HepG2 (cell line): Measurements from ENCODE around the gene RNF126. TPM values are rescaled to one million over a fixed set of nuclear protein-coding genes. Genes with fewer than 3 reads are reported as not detected.

Experiments used
- ATAD3A ChIP-seq: sonication (generic); formaldehyde crosslinking; IDR thresholded peaks from 2 replicates; pipeline ENCODE4 v1.4.0; 2020; ENCODE audit warnings: missing genetic modification reagents
- CBX1 ChIP-seq: IDR thresholded peaks from one replicate; pipeline ENCODE4 v1.6.1; 2016; ENCODE audit warnings: antibody characterized with exemption, low read depth
- DRAP1 ChIP-seq: IDR thresholded peaks from 2 replicates; pipeline ENCODE4 v1.6.1; 2016; ENCODE audit warnings: missing genetic modification reagents, missing compliant biosample characterization
- HNF4A ChIP-seq: sonication (generic); formaldehyde crosslinking; IDR thresholded peaks from 2 replicates; pipeline ENCODE4 v1.4.0; 2020; ENCODE audit warnings: missing genetic modification reagents
- ISX ChIP-seq: sonication (generic); formaldehyde crosslinking; conservative IDR thresholded peaks from 2 replicates; pipeline ENCODE4 v1.5.0; 2020; ENCODE audit warnings: missing genetic modification reagents
- KDM6A ChIP-seq: IDR thresholded peaks from 2 replicates; pipeline ENCODE4 v1.6.1; 2016; ENCODE audit warnings: low read depth
- NCOA2 ChIP-seq: sonication (generic); formaldehyde crosslinking; IDR thresholded peaks from 2 replicates; pipeline ENCODE4 v1.8.0; 2022; ENCODE audit warnings: inconsistent platforms
- SRSF1 ChIP-seq: fragments of 200-400 bp; formaldehyde crosslinking; optimal IDR thresholded peaks from 2 replicates; pipeline ENCODE3; 2017; ENCODE audit warnings: mild to moderate bottlenecking, low read depth, low read length, moderate library complexity
- TOE1 ChIP-seq: sonication (generic); formaldehyde crosslinking; IDR thresholded peaks from 2 replicates; pipeline ENCODE4 v1.4.0; 2020; ENCODE audit warnings: mild to moderate bottlenecking, missing genetic modification reagents
- ZBTB8A ChIP-seq: sonication (generic); formaldehyde crosslinking; IDR thresholded peaks from 2 replicates; pipeline ENCODE4 v1.4.0; 2020; ENCODE audit warnings: mild to moderate bottlenecking, low read depth, missing genetic modification reagents, borderline replicate concordance
- ZNF230 ChIP-seq: sonication (generic); formaldehyde crosslinking; IDR thresholded peaks from 2 replicates; pipeline ENCODE4 v1.4.0; 2020; ENCODE audit warnings: mild to moderate bottlenecking, missing genetic modification reagents
- ZNF232 ChIP-seq: sonication (generic); formaldehyde crosslinking; IDR thresholded peaks from 2 replicates; pipeline ENCODE4 v1.4.0; 2020; ENCODE audit warnings: missing genetic modification reagents, borderline replicate concordance
- ZNF253 ChIP-seq: sonication (generic); formaldehyde crosslinking; IDR thresholded peaks from 2 replicates; pipeline ENCODE4 v1.8.0; 2022; ENCODE audit warnings: mild to moderate bottlenecking, missing genetic modification reagents, borderline replicate concordance
- ZNF567 ChIP-seq: sonication (generic); formaldehyde crosslinking; IDR thresholded peaks from 2 replicates; pipeline ENCODE4 v1.8.1; 2023; ENCODE audit warnings: mild to moderate bottlenecking, missing genetic modification reagents, borderline replicate concordance
- ZNF660 ChIP-seq: sonication (generic); formaldehyde crosslinking; IDR thresholded peaks from 2 replicates; pipeline ENCODE4 v1.5.1; 2020; ENCODE audit warnings: mild to moderate bottlenecking, low read depth, missing genetic modification reagents, borderline replicate concordance
- ZNF670 ChIP-seq: sonication (generic); formaldehyde crosslinking; IDR thresholded peaks from 2 replicates; pipeline ENCODE4 v1.8.0; 2022; ENCODE audit warnings: mild to moderate bottlenecking, missing genetic modification reagents, borderline replicate concordance
- ZNF7 ChIP-seq: IDR thresholded peaks from 2 replicates; pipeline ENCODE4 v1.6.1; 2016; ENCODE audit warnings: missing biosample characterization, missing genetic modification reagents
- ZNF703 ChIP-seq: sonication (generic); formaldehyde crosslinking; IDR thresholded peaks from 2 replicates; pipeline ENCODE4 v1.5.1; 2020; ENCODE audit warnings: missing genetic modification reagents, mild to moderate bottlenecking, moderate library complexity, borderline replicate concordance
- ZNF713 ChIP-seq: sonication (generic); formaldehyde crosslinking; IDR thresholded peaks from 2 replicates; pipeline ENCODE4 v1.4.0; 2020; ENCODE audit warnings: mild to moderate bottlenecking, missing genetic modification reagents
- ZNF720 ChIP-seq: sonication (generic); formaldehyde crosslinking; IDR thresholded peaks from 2 replicates; pipeline ENCODE4 v1.4.0; 2020; ENCODE audit warnings: missing genetic modification reagents
- ZNF761 ChIP-seq: sonication (generic); formaldehyde crosslinking; conservative IDR thresholded peaks from 2 replicates; pipeline ENCODE4 v1.4.0; 2020; ENCODE audit warnings: mild to moderate bottlenecking, missing genetic modification reagents
- polyA plus RNA-seq, 8 experiments: library from polyadenylated mRNA; depleted of rRNA in 3 of 8; stranded (reverse) in 7 of 8; unstranded in 1 of 8; fragments of >200 nt; fragmentation: Illumina TruSeq in 4 of 8; extraction: Trizol in 4 of 8; gene quantifications; 2 replicates each; pipeline versions ENCODE4 v1.2.1 to v1.2.3, GENCODE V29; 2011 to 2016; ENCODE audit warnings: low read depth in 4 of 8, missing spikeins in 1 of 8, mixed read lengths in 1 of 8; ENCODE audit not compliant: insufficient read depth in 1 of 8
- total RNA-seq, 5 experiments: library from RNA; depleted of rRNA; stranded (reverse); fragments of >200 nt; fragmentation: Illumina TruSeq; extraction: Trizol; gene quantifications; 2 replicates each; pipeline ENCODE4 v1.2.3, GENCODE V29; 2016; ENCODE audit warnings: low read depth in 1 of 5
- TF ChIP-seq, protein P1 (sequence below): sonication (generic); formaldehyde crosslinking; conservative IDR thresholded peaks from 2 replicates; pipeline ENCODE4 v1.8.0; 2022; ENCODE audit warnings: low read depth, missing genetic modification reagents
- TF ChIP-seq, protein P2 (sequence below): sonication (generic); formaldehyde crosslinking; IDR thresholded peaks from 2 replicates; pipeline ENCODE4 v1.4.0; 2020; ENCODE audit warnings: missing genetic modification reagents, borderline replicate concordance

The RNF126 gene
- total and polyA plus RNA-seq, 2 of the 13 experiments (the other 11 are each of a cell fraction or from before 2014, with no cell fraction given): 23.2 to 34.0 TPM

GRCh38 chr19:633068-633785 is 29.8 kb downstream of the RNF126 start, which contains the start of gene POLRMT (continued):
- TF ChIP-seq, protein P1, sequence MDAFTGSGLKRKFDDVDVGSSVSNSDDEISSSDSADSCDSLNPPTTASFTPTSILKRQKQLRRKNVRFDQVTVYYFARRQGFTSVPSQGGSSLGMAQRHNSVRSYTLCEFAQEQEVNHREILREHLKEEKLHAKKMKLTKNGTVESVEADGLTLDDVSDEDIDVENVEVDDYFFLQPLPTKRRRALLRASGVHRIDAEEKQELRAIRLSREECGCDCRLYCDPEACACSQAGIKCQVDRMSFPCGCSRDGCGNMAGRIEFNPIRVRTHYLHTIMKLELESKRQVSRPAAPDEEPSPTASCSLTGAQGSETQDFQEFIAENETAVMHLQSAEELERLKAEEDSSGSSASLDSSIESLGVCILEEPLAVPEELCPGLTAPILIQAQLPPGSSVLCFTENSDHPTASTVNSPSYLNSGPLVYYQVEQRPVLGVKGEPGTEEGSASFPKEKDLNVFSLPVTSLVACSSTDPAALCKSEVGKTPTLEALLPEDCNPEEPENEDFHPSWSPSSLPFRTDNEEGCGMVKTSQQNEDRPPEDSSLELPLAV (CRISPR knock-in tag): no peak
- no peak for TF ChIP-seq ZBTB8A
- TF ChIP-seq DRAP1 (CRISPR knock-in tag): peak; percentile 32; the same call in 1 of the 2 replicates
- no peak for TF ChIP-seq ZNF703 (CRISPR knock-in tag)
- no peak for TF ChIP-seq ZNF713 (CRISPR knock-in tag)
- no peak for TF ChIP-seq ZNF660 (CRISPR knock-in tag)
- no peak for TF ChIP-seq ZNF761 (CRISPR knock-in tag)
- TF ChIP-seq KDM6A (CRISPR knock-in tag): no peak
- peak; percentile 79; the same call in 1 of the 2 replicates for TF ChIP-seq ZNF232 (CRISPR knock-in tag)
- TF ChIP-seq HNF4A (CRISPR knock-in tag): peak; percentile 58; the same call in 1 of the 2 replicates
- 0 out of 2 replicates have a peak, but pooled peaks have one; percentile 52 for TF ChIP-seq ZNF567
- TF ChIP-seq ISX (CRISPR knock-in tag): no peak
- no peak for TF ChIP-seq ZNF720 (CRISPR knock-in tag)
- TF ChIP-seq, protein P2, sequence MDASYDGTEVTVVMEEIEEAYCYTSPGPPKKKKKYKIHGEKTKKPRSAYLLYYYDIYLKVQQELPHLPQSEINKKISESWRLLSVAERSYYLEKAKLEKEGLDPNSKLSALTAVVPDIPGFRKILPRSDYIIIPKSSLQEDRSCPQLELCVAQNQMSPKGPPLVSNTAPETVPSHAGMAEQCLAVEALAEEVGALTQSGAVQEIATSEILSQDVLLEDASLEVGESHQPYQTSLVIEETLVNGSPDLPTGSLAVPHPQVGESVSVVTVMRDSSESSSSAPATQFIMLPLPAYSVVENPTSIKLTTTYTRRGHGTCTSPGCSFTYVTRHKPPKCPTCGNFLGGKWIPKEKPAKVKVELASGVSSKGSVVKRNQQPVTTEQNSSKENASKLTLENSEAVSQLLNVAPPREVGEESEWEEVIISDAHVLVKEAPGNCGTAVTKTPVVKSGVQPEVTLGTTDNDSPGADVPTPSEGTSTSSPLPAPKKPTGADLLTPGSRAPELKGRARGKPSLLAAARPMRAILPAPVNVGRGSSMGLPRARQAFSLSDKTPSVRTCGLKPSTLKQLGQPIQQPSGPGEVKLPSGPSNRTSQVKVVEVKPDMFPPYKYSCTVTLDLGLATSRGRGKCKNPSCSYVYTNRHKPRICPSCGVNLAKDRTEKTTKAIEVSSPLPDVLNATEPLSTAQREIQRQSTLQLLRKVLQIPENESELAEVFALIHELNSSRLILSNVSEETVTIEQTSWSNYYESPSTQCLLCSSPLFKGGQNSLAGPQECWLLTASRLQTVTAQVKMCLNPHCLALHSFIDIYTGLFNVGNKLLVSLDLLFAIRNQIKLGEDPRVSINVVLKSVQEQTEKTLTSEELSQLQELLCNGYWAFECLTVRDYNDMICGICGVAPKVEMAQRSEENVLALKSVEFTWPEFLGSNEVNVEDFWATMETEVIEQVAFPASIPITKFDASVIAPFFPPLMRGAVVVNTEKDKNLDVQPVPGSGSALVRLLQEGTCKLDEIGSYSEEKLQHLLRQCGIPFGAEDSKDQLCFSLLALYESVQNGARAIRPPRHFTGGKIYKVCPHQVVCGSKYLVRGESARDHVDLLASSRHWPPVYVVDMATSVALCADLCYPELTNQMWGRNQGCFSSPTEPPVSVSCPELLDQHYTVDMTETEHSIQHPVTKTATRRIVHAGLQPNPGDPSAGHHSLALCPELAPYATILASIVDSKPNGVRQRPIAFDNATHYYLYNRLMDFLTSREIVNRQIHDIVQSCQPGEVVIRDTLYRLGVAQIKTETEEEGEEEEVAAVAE (CRISPR knock-in tag): no peak
- no peak; the same call in 1 of the 2 replicates for TF ChIP-seq ZNF670 (CRISPR knock-in tag)
- TF ChIP-seq TOE1 (CRISPR knock-in tag): no peak
- TF ChIP-seq ZNF253 (CRISPR knock-in tag): no peak
- no peak for TF ChIP-seq NCOA2 (CRISPR knock-in tag)
- TF ChIP-seq ZNF230 (CRISPR knock-in tag): no peak
- TF ChIP-seq SRSF1: no peak
- no peak for TF ChIP-seq ATAD3A
- TF ChIP-seq CBX1: peak; percentile 18
- TF ChIP-seq ZNF7 (CRISPR knock-in tag): no peak
